Type B pancreatic cell (in vitro differentiated cells): ENCODE data around the gene KIF16B. TPM values are rescaled to one million over a fixed set of nuclear protein-coding genes. Genes with fewer than 3 reads are reported as not detected.
"Not testable (repeated sequence)": the region's sequence is repeated elsewhere in the genome, so short reads cannot be mapped to it uniquely, and the experiment has no call there.

ENCODE experiments used
- DNase-seq: peaks from one replicate; pipeline ENCODE4 v3.0.0; 2021; ENCODE audit warnings: mixed read lengths; ENCODE audit not compliant: unreplicated experiment; ENCODE audit errors: extremely low spot score
- H3K27ac Mint-ChIP-seq: 2 replicates; pipeline ENCODE4 v1.8.0; 2021; ENCODE audit warnings: mild to moderate bottlenecking, mixed read lengths
- H3K27me3 Mint-ChIP-seq: 2 replicates; pipeline ENCODE4 v1.8.0; 2021; ENCODE audit warnings: mixed read lengths
- H3K36me3 Mint-ChIP-seq: 2 replicates; pipeline ENCODE4 v1.8.0; 2021; ENCODE audit warnings: mixed read lengths
- H3K4me1 Mint-ChIP-seq: one replicate; pipeline ENCODE4 v1.8.0; 2021; ENCODE audit warnings: mixed read lengths; ENCODE audit not compliant: unreplicated experiment
- H3K4me3 Mint-ChIP-seq: 2 replicates; pipeline ENCODE4 v1.8.0; 2021; ENCODE audit warnings: mild to moderate bottlenecking, mixed read lengths
- H3K9me3 Mint-ChIP-seq: 2 replicates; pipeline ENCODE4 v1.8.0; 2021; ENCODE audit warnings: mixed read lengths
- total RNA-seq: library from RNA; stranded (reverse); gene quantifications from 2 replicates; pipeline ENCODE4 v1.2.1, GENCODE V29; 2021; ENCODE audit warnings: low replicate concordance
- TF ChIP-seq, protein P1 (sequence below): fragments of 200-600 bp; sonication (generic); conservative IDR thresholded peaks from 2 replicates; pipeline ENCODE4 v1.5.0; 2021; ENCODE audit warnings: antibody characterized with exemption, mild to moderate bottlenecking

Gene KIF16B
- total RNA-seq, 1 donor from 2014 or later = 10.3 TPM

DNA sequence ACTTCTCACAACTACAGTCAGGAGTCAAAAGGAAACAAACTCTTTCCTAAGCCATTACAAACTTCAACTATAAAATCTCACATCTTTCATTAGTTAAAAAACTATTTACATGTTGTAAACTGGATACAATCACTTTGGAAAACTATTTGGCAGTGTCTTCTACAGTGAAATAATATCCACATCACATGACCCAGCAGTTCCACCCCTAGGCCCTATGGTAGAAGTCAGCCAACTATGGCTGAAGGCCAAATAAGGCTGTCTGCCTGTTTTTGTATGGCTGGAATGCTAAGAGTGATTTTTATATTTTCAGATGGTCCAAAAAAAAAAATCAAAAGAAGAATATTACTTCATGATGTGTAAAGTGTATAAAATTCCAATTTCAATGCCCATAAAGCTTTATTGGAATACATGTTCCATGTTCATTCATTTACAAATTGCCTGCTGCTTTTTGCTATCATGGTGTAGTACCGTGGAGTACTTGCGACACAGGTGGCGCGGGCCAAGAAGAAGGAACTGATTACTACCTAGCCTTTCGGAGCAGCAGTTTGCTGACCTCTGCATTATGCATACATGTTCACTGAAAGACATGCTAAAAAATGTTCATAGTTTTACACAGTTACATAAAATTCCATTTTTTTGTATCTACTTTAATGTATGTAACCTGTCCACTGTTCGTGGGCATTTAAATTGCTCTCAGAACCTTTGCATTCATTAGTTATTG is 129.0 kb downstream of the KIF16B start:
- TF ChIP-seq, protein P1, sequence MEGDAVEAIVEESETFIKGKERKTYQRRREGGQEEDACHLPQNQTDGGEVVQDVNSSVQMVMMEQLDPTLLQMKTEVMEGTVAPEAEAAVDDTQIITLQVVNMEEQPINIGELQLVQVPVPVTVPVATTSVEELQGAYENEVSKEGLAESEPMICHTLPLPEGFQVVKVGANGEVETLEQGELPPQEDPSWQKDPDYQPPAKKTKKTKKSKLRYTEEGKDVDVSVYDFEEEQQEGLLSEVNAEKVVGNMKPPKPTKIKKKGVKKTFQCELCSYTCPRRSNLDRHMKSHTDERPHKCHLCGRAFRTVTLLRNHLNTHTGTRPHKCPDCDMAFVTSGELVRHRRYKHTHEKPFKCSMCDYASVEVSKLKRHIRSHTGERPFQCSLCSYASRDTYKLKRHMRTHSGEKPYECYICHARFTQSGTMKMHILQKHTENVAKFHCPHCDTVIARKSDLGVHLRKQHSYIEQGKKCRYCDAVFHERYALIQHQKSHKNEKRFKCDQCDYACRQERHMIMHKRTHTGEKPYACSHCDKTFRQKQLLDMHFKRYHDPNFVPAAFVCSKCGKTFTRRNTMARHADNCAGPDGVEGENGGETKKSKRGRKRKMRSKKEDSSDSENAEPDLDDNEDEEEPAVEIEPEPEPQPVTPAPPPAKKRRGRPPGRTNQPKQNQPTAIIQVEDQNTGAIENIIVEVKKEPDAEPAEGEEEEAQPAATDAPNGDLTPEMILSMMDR = no peak
- Mint-ChIP-seq H3K36me3 (peaks cover 12% of the 10 kb centered on the region), H3K27ac (no peak overlapping the region), H3K9me3 (peaks cover 10% of the 10 kb centered on the region), H3K4me1 (peaks cover 7% of the 10 kb centered on the region), H3K4me3 (no peak overlapping the region), H3K27me3 (no peaks in the 10 kb centered on the region)
- no peak for DNase-seq

DNA sequence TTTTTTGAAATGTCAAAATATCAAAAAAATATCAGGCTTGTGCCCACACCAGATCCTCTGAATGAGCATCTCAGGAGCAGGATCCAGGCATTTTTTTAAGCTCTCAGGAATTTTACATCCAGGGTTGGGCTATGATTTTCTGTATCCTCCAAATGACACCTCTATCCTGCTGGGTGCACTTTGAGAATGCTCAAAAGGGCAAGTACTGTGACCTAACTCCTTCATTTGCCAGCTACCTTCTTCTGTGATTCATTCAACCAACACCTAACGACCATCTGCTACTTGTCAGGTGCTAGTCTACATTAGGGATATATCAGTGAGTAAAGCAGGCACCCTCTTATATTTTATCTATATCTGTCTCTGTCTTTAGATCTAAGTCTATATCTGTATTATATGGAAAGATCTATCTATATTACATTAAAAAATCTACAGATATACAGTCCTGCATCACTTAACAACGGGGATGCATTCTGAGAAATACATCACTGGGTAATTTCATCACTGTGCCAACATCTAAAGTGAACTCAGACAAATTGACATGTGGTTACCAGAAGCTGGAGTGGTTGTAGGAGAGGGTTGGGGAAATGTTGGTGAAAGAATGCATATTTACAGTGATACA is 131.6 kb downstream of the KIF16B start:
- H3K27ac Mint-ChIP-seq = no peak overlapping the region
- TF ChIP-seq, protein P1 = no peak
- H3K36me3 Mint-ChIP-seq = peaks cover 14% of the 10 kb centered on the region
- H3K9me3 Mint-ChIP-seq = peaks cover 12% of the 10 kb centered on the region
- no peak for DNase-seq
- H3K4me3 Mint-ChIP-seq = no peak overlapping the region
- H3K4me1 Mint-ChIP-seq = peaks cover 7% of the 10 kb centered on the region
- H3K27me3 Mint-ChIP-seq = no peaks in the 10 kb centered on the region

DNA sequence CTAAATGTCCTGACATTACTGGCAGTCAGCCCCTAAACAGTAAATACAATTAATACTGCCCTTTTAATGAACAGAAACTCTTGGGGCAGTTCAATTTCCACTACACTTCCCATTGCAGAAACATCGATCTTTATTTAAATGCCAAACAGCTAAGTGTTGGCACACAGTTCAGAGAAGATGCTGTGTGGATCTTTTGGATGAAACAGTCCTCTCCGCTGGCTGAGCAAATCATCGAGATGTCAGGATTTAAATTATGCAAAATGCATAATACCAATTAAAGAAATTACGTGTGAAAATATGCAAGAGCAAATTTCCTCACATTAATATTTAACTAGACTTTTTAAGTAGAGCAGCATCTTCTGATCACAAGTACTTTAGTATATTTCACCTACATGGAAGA is 132.6 kb downstream of the KIF16B start:
- no peak for DNase-seq
- Mint-ChIP-seq H3K4me1 (no peaks in the 10 kb centered on the region), H3K27ac (no peak overlapping the region), H3K36me3 (peaks cover 14% of the 10 kb centered on the region), H3K4me3 (no peak overlapping the region), H3K9me3 (peaks cover 12% of the 10 kb centered on the region), H3K27me3 (no peaks in the 10 kb centered on the region)
- TF ChIP-seq, protein P1 = no peak

DNA sequence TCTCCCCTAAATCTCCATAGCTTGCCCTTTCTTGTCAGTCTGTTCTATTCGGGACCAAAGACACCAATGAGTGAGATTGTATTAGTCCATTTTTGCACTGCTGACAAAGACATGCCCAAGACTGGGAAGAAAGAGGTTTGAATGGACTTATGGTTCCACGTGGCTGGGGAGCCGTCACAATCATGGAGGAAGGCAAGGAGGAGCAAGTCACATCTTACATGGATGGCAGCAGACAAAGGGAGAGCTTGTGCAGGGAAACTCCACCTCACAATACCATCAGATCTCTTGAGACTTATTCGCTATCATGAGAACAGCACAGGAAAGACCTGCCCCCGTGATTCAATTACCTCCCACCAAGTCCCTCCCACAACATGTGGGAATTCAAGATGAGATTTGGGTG is 133.7 kb downstream of the KIF16B start:
- not testable (repeated sequence) for H3K4me1 Mint-ChIP-seq, DNase-seq, H3K4me3 Mint-ChIP-seq, H3K27me3 Mint-ChIP-seq, H3K27ac Mint-ChIP-seq
- Mint-ChIP-seq H3K9me3 (peaks cover 12% of the 10 kb centered on the region), H3K36me3 (peaks cover 16% of the 10 kb centered on the region)

DNA sequence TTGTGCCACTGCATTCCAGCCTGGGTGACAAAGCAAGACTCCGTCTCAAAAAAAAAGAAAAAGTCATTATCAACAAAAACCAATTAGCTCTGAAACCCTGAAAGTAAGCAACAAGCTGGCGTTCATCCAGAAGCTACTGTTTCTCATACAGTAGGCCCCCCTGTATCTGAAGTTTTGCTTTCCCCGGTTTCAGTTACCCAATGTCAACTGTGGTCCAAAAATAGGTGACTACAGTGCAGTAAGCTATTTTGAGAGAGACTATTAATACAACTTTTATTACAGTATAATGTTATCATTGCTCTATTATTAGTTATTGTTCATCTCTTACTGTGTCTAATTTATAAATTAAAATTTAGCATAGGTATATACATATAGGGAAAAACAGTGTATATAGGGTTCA is 135.1 kb downstream of the KIF16B start:
- peaks cover 21% of the 10 kb centered on the region for H3K36me3 Mint-ChIP-seq
- H3K27ac Mint-ChIP-seq = no peak overlapping the region
- no peak overlapping the region for H3K4me3 Mint-ChIP-seq
- no peaks in the 10 kb centered on the region for H3K27me3 Mint-ChIP-seq
- TF ChIP-seq, protein P1 = no peak
- DNase-seq = no peak
- H3K4me1 Mint-ChIP-seq = no peaks in the 10 kb centered on the region
- peaks cover 12% of the 10 kb centered on the region for H3K9me3 Mint-ChIP-seq

DNA sequence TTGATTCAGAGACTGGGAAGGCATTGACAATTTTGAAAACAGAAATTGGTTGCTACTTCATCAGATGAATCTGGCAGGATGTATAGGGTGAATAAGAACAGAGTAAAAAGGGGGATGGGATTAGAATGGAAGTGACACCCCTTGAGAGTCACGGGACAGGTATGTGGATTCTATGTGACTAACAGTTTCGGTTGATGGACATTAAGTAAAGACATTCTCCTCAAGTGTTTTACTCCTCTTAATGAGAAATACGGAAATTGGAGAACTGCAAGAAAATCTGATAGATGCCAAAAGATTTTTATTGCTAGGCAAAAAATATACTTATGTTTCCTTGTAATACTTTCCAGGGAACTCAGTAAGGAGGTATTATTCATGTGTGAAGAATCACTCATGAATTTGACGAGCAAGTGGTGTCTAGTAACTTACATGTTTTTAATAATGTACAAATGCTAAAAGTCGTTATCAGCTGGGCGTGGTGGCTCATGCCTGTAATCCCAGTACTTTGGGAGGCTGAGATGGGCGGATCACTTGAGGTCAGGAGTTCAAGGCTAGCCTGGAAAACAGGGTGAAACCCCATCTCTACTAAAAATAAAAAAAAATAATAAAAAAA is 135.8 kb downstream of the KIF16B start:
- H3K27ac Mint-ChIP-seq = no peak overlapping the region
- no peaks in the 10 kb centered on the region for H3K27me3 Mint-ChIP-seq
- DNase-seq = no peak

More for the DNA sequence above, 135.8 kb downstream of the KIF16B start:
- TF ChIP-seq, protein P1 = no peak
- no peak overlapping the region for H3K4me3 Mint-ChIP-seq
- no peaks in the 10 kb centered on the region for H3K4me1 Mint-ChIP-seq
- peaks cover 21% of the 10 kb centered on the region for H3K36me3 Mint-ChIP-seq
- peaks cover 12% of the 10 kb centered on the region for H3K9me3 Mint-ChIP-seq
